HG02973 (cell line): ENCODE measurements around the gene BRCA1.
"Not testable (repeated sequence)": the region's sequence is repeated elsewhere in the genome, so short reads cannot be mapped to it uniquely, and the experiment has no call there.

Experiments
- ATAC-seq: cut with Tn5 transposase; IDR thresholded peaks from one replicate; pipeline ENCODE4 v1.9.1; 2021; ENCODE audit warnings: moderate library complexity; ENCODE audit not compliant: unreplicated experiment

The BRCA1 gene

DNA sequence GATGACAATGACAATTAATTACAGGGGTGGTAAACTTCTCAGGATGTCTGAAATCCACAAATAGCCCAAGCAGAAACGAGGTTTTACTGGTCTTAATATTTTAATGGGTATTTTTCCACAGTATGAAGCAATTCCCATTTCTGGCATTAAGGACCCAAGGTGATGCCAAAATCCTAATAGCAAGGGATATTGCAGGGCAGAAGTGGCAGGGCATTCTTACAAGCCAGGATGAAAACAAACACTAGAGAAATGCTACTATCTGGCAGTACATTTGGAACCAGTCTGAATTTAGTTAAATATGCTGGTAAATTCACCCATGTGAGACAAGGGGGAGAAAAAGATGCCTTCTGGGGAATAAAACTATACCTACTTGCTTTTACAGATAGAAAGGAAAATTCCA, 54.9 kb downstream of the BRCA1 start:
- no peak for ATAC-seq

DNA sequence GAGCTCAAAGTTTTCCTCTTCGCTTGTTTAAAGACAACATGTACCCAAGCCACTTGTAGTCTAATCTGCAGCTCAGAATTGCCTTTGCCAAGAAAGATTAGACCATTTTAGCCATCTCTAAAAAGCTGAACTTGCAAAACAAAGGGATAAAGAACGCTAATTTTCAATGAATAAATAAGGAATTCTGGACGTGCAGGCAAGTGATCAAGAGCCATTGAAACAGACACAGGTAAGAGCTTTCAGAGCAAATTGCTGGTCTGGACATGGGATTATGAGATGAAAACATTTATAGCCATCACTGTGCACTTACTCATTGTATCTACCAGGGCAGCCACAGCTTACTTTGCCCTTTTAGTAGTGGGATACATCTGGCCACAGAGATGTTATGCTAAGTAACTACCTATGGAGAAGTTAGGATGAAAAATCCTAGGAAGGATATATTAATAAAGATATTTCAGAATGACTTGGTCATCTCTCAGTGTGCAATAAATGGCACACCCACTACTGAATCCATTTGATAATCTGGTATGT, 55.7 kb downstream of the BRCA1 start:
- ATAC-seq = no peak

GRCh38 chr17:43068570-43069367, 56.4 kb downstream of the BRCA1 start:
- ATAC-seq = no peak

GRCh38 chr17:43062984-43063638, 62.1 kb downstream of the BRCA1 start:
- ATAC-seq = no peak

- no peak for ATAC-seq
Observed at GRCh38 chr17:43056051-43056450, 69.1 kb downstream of the BRCA1 start.

DNA sequence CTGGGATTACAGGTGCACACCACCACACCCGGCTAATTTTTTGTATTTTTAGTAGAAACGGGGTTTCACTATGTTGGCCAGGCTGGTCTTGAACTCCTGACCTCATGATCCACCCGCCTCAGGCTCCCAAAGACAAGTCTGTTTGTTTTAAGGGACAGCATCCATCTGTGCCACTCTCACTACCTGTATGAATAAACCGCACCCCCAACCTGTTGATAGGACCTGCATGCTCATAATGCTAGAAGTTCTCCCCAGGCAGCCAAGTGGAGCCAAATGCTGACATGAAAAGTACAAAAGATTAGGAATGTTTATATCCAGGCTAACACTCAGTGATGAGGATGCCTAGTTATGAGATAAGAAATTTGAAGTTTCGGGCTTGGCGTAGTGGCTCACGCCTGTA, 72.2 kb downstream of the BRCA1 start:
- ATAC-seq = not testable (repeated sequence)

DNA sequence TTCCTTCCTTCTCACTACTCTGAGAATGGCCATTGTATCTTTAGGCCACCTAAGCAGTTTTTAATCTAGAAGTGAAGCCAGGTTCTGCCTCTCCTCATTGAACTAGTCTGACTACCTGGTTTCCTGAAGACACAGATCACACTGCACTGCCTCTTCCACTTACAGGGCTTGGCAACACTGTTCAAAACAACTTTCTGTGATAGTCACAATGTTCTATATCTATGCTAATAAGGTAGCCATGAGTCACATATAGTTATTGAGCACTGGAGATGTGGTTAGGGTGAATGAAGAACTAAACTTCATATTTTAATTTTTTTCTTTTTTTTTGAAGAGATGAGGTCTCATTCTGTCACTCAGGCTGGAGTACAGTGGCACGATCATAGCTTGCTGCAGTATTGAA, 73.2 kb downstream of the BRCA1 start:
- no peak for ATAC-seq

GRCh38 chr17:43044024-43044423, 81.1 kb downstream of the BRCA1 start:
- ATAC-seq = no peak

DNA sequence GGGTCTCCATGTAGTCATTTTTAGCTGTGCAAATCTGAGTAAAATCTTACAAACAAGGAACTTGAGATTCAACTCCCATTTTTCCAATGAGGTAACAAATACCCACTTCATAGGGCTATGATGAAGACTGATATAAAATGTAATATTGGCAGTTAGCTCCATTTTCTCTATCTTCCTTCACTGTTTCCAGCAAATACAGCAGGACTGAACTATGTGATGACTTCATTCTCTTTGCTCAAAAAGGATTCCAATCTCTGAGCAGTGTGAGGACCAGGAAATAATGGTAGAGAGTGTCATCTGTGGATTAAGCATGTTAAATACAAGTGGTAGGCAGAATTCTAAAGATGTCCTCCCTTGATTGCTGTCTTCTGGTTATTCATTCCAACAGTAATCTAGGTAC, 81.9 kb downstream of the BRCA1 start:
- no peak for ATAC-seq

- ATAC-seq = no peak
Observed at GRCh38 chr17:43042025-43042628, 83.0 kb downstream of the BRCA1 start.

DNA sequence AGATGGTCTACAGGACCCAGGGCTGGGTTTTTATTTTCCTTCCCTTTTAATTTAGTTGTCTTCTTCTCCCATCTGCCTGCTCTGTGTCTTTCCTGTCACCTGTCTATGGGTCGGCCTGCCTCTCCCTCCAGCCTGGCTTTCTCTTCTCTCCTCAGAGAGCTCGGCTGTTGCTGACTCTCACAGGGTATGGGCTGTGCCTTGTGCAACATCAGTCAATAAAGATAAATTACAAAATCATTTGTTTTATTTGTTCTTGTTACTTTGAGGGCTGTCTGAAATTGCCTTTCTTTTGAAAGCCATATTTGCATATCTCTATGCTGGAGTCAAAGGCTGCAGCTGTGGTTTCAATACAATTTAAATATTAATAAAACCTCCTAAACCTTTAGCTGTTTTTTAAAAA, 84.5 kb downstream of the BRCA1 start:
- no peak for ATAC-seq

- no peak for ATAC-seq
Observed at GRCh38 chr17:43039646-43040045, 85.5 kb downstream of the BRCA1 start.

DNA sequence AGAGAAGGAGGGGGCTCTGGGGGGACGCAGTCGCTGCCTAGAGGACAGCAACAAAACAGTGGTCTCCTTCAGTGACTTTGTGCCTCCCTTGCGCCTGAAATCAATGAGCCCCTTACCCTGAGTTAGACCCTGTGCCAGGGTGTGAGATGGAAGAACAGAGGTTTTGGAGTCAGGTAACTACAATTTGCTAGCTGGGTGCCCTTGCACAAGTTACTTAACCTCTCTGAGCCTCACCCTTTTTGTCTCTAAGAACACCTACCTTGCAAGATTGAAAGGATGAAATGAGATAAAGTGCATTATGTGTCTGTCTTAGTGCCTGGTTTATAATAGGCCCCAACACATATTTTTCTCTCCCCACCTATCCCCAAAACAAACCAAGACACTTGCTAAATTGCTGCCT, 90.3 kb downstream of the BRCA1 start:
- no peak for ATAC-seq

GRCh38 chr17:43033948-43034881, 90.9 kb downstream of the BRCA1 start:
- ATAC-seq = no peak

- ATAC-seq = no peak
Observed at GRCh38 chr17:43031666-43032065, 93.5 kb downstream of the BRCA1 start.

DNA sequence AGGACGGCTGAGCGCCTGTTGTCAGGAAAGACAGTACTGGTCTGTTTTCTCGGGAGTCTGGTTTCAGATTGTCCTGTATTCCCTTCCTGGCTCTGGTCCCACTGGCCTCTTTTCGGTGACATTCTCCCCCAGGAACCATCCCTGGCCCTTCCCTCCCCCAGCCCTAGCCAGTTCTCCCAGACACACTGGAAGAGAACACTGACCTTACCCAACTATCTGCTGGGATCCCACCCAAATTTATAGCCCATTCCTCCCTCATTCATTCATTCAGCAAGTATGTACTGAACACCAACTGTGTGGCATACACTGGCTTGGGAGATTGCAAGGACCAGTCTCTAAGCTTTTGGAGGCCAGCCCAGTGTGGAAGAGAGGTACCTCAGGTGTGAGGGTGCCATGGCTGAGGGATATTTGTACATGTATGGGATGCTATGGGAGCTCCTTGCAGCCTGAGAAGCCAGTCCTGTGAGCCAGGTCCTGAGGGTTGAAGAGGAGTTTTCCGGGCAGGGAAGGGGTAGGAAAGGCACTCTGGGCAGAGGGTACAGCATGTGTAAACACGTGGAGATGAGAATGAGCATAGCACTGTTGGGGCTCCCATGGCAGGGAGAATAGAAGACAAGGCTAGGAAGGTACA, 94.9 kb downstream of the BRCA1 start:
- ATAC-seq = no peak

GRCh38 chr17:43028221-43028861, 96.8 kb downstream of the BRCA1 start:
- ATAC-seq = no peak

- ATAC-seq = no peak
Observed at GRCh38 chr17:43027091-43028032, 97.8 kb downstream of the BRCA1 start.

DNA sequence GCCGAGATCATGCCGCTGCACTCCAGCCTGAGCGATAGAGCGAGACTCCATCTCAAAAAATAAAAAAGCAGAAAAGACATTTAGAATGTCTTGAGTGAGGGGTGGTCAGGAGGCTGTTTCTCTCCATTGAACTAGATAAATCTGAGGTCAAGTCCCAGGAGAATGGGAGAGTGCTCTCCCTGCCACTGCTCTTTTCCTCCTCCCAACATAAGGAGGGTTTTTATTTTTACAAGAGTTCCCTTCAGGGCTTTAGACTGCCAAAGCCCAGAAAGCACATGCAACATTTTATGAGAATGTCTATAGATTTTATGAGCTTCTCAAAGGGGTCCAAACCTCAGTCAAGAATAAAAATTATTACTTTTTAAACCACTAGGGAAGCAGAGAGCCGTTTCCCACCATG, 98.6 kb downstream of the BRCA1 start:
- ATAC-seq = no peak
